NOMO-1 treated with DMSO at 0.1 percent for 48 hours (cell line): ENCODE results near the gene VPS52.
"Not testable (repeated sequence)": the region's sequence is repeated elsewhere in the genome, so short reads cannot be mapped to it uniquely, and the experiment has no call there.

Experiments used
- DNase-seq: peaks from one replicate; lab custom pipeline; 2025; ENCODE audit not compliant: unreplicated experiment; lab: John Stamatoyannopoulos, UW

Gene VPS52

GRCh38 chr6:33251395-33252012, 20.2 kb downstream of the VPS52 start:
- DNase-seq, result no peak

GRCh38 chr6:33250731-33251130, 20.9 kb downstream of the VPS52 start:
- DNase-seq, result no peak

- no peak for DNase-seq
These were observed 21.7 kb downstream of the VPS52 start for GRCh38 chr6:33249732-33250630.

GRCh38 chr6:33248932-33249731, 22.5 kb downstream of the VPS52 start:
- DNase-seq, result peak; percentile 100

GRCh38 chr6:33248643-33248931, 23.1 kb downstream of the VPS52 start:
- no peak for DNase-seq

GRCh38 chr6:33247977-33248642, 23.6 kb downstream of the VPS52 start:
- DNase-seq, result peak; percentile 65

GRCh38 chr6:33243476-33243875, 28.2 kb downstream of the VPS52 start:
- DNase-seq, result no peak

- DNase-seq, result peak; percentile 8
These were observed 29.7 kb downstream of the VPS52 start for GRCh38 chr6:33241968-33242367.

- DNase-seq, result no peak
These were observed 33.9 kb downstream of the VPS52 start for GRCh38 chr6:33237741-33238140.

- DNase-seq, result no peak
These were observed 34.8 kb downstream of the VPS52 start for GRCh38 chr6:33236852-33237251.

- DNase-seq, result no peak
These were observed 35.3 kb downstream of the VPS52 start for GRCh38 chr6:33236328-33236727.

GRCh38 chr6:33235221-33235634, 36.4 kb downstream of the VPS52 start:
- no peak for DNase-seq

- not testable (repeated sequence) for DNase-seq
These were observed 45.1 kb downstream of the VPS52 start for GRCh38 chr6:33226503-33227120.

GRCh38 chr6:33217681-33218080, 54.0 kb downstream of the VPS52 start:
- no peak for DNase-seq

GRCh38 chr6:33217246-33217645, 54.4 kb downstream of the VPS52 start:
- DNase-seq, result no peak

GRCh38 chr6:33216117-33216649, 55.5 kb downstream of the VPS52 start:
- no peak for DNase-seq

- DNase-seq, result no peak
These were observed 56.2 kb downstream of the VPS52 start for GRCh38 chr6:33215271-33216116.

- DNase-seq, result no peak
These were observed 57.7 kb downstream of the VPS52 start for GRCh38 chr6:33213989-33214335.

- peak; percentile 28 for DNase-seq
These were observed 58.3 kb downstream of the VPS52 start for GRCh38 chr6:33213166-33213988.
